HEK293 (cell line): ENCODE measurements around the gene FILIP1L.

ENCODE experiments used
- CTCF ChIA-PET: fragments of 350-600 bp; formaldehyde crosslinking; extraction: SDS; loops from one replicate; lab custom pipeline; 2021; ENCODE audit warnings: antibody characterized with exemption; lab: Yijun Ruan, JAX
- POLR2A ChIA-PET: fragments of 300-600 bp; formaldehyde crosslinking; extraction: SDS; loops from one replicate; lab custom pipeline; 2020; ENCODE audit warnings: antibody characterized with exemption, inconsistent platforms; lab: Yijun Ruan, JAX
- H3K27ac ChIP-seq: fragments of 200-500 bp; sonication (Bioruptor generic); 2 replicates; pipeline ENCODE4 v1.5.1; 2014; ENCODE audit warnings: low read depth, low read length, control low read depth, inconsistent platforms; ENCODE audit errors: extremely low read depth
- H3K36me3 ChIP-seq, 2 experiments: fragments of 200-500 bp in 1 of 2; sonication (Bioruptor generic) in 1 of 2; 1 replicate in 1 of 2; 2 replicates in 1 of 2; pipeline ENCODE4 v1.5.1; 2014 to 2017; ENCODE audit warnings: inconsistent platforms in 2 of 2, low read length in 2 of 2; ENCODE audit not compliant: control insufficient read depth in 2 of 2, insufficient read depth in 1 of 2
- H3K4me1 ChIP-seq: fragments of 200-500 bp; sonication (Bioruptor generic); 2 replicates; pipeline ENCODE4 v1.5.1; 2014; ENCODE audit warnings: mild to moderate bottlenecking, low read length, inconsistent platforms; ENCODE audit not compliant: control insufficient read depth, insufficient read depth
- H3K4me3 ChIP-seq: 2 replicates; pipeline ENCODE4 v1.5.1; 2011; ENCODE audit warnings: low read depth, mild to moderate bottlenecking, control low read depth, low read length, moderate library complexity
- H3K9me3 ChIP-seq: fragments of 200-500 bp; sonication (Bioruptor generic); 2 replicates; pipeline ENCODE4 v1.5.1; 2014; ENCODE audit warnings: low read depth, low read length, inconsistent platforms; ENCODE audit not compliant: control insufficient read depth, insufficient read depth
- EGR2 ChIP-seq: fragments of 450-650 bp; formaldehyde crosslinking; IDR thresholded peaks from 2 replicates; pipeline ENCODE4 v1.5.1; 2016; ENCODE audit warnings: low read depth, missing biosample characterization, missing genetic modification characterization
- GLIS1 ChIP-seq: fragments of 450-650 bp; formaldehyde crosslinking; IDR thresholded peaks from 2 replicates; pipeline ENCODE4 v1.5.1; 2016; ENCODE audit warnings: missing biosample characterization, missing genetic modification characterization
- HOXC10 ChIP-seq: sonication (generic); formaldehyde crosslinking; IDR thresholded peaks from 2 replicates; pipeline ENCODE4 v1.8.1; 2023; ENCODE audit warnings: mild to moderate bottlenecking, missing genetic modification reagents
- INSM2 ChIP-seq: fragments of 450-650 bp; formaldehyde crosslinking; IDR thresholded peaks from 2 replicates; pipeline ENCODE4 v1.5.1; 2016; ENCODE audit warnings: missing biosample characterization, missing genetic modification characterization
- MEIS1 ChIP-seq: sonication (generic); formaldehyde crosslinking; IDR thresholded peaks from 2 replicates; pipeline ENCODE4 v1.8.1; 2022; ENCODE audit warnings: missing genetic modification reagents, mild to moderate bottlenecking, borderline replicate concordance
- PBX3 ChIP-seq: sonication (generic); formaldehyde crosslinking; IDR thresholded peaks from 2 replicates; pipeline ENCODE4 v1.8.1; 2022; ENCODE audit warnings: mild to moderate bottlenecking, moderate library complexity, missing genetic modification reagents
- PRDM1 ChIP-seq: fragments of 450-650 bp; formaldehyde crosslinking; IDR thresholded peaks from 2 replicates; pipeline ENCODE4; 2016; ENCODE audit warnings: missing biosample characterization, missing genetic modification characterization
- REPIN1 ChIP-seq: fragments of 450-650 bp; formaldehyde crosslinking; IDR thresholded peaks from 2 replicates; pipeline ENCODE4 v1.5.1; 2017; ENCODE audit warnings: missing biosample characterization, missing genetic modification characterization, low read depth
- SETDB1 ChIP-seq: IDR thresholded peaks from one replicate; pipeline ENCODE4 v1.6.1; 2017; ENCODE audit warnings: mild to moderate bottlenecking, low read length, moderate library complexity, mixed read lengths; ENCODE audit not compliant: insufficient read length
- SP3 ChIP-seq: fragments of 450-650 bp; formaldehyde crosslinking; IDR thresholded peaks from 2 replicates; pipeline ENCODE4 v1.5.1; 2016; ENCODE audit warnings: missing biosample characterization, missing genetic modification characterization
- TCF7L2 ChIP-seq: IDR thresholded peaks from 2 replicates; pipeline ENCODE4 v1.6.1; 2011; ENCODE audit warnings: low read depth, mild to moderate bottlenecking, inconsistent platforms, low read length, moderate library complexity, borderline replicate concordance
- ZBTB26 ChIP-seq: fragments of 450-650 bp; formaldehyde crosslinking; optimal IDR thresholded peaks from 2 replicates; pipeline ENCODE3; 2016; ENCODE audit warnings: missing biosample characterization, mild to moderate bottlenecking, missing genetic modification characterization
- ZEB2 ChIP-seq: fragments of 450-650 bp; formaldehyde crosslinking; IDR thresholded peaks from 2 replicates; pipeline ENCODE4 v1.5.1; 2016; ENCODE audit warnings: missing biosample characterization, missing genetic modification characterization
- ZNF146 ChIP-seq: fragments of 450-650 bp; formaldehyde crosslinking; IDR thresholded peaks from 2 replicates; pipeline ENCODE4 v1.5.1; 2016; ENCODE audit warnings: missing biosample characterization, missing genetic modification characterization
- ZNF2 ChIP-seq: fragments of 450-650 bp; formaldehyde crosslinking; IDR thresholded peaks from 2 replicates; pipeline ENCODE4 v1.5.1; 2016; ENCODE audit warnings: missing biosample characterization, missing genetic modification characterization
- ZNF211 ChIP-seq: fragments of 450-650 bp; formaldehyde crosslinking; IDR thresholded peaks from 2 replicates; pipeline ENCODE4 v1.5.1; 2016; ENCODE audit warnings: low read depth, missing biosample characterization, missing genetic modification characterization
- ZNF223 ChIP-seq: fragments of 450-650 bp; formaldehyde crosslinking; IDR thresholded peaks from 2 replicates; pipeline ENCODE4 v1.5.1; 2016; ENCODE audit warnings: missing biosample characterization, missing genetic modification characterization
- ZNF302 ChIP-seq: fragments of 450-650 bp; formaldehyde crosslinking; IDR thresholded peaks from 2 replicates; pipeline ENCODE4 v1.5.1; 2016; ENCODE audit warnings: missing biosample characterization, missing genetic modification characterization, low read depth
- ZNF341 ChIP-seq: fragments of 450-650 bp; formaldehyde crosslinking; IDR thresholded peaks from 2 replicates; pipeline ENCODE4; 2016; ENCODE audit warnings: low read depth, missing biosample characterization, missing genetic modification characterization
- ZNF350 ChIP-seq: fragments of 450-650 bp; formaldehyde crosslinking; IDR thresholded peaks from 2 replicates; pipeline ENCODE4 v1.5.0; 2017; ENCODE audit warnings: missing biosample characterization, mild to moderate bottlenecking, missing genetic modification characterization
- ZNF391 ChIP-seq: fragments of 450-650 bp; formaldehyde crosslinking; IDR thresholded peaks from 2 replicates; pipeline ENCODE4 v1.5.1; 2016; ENCODE audit warnings: low read depth, missing biosample characterization, missing genetic modification characterization, borderline replicate concordance
- ZNF514 ChIP-seq: fragments of 450-650 bp; formaldehyde crosslinking; IDR thresholded peaks from 2 replicates; pipeline ENCODE4 v1.5.1; 2016; ENCODE audit warnings: missing biosample characterization, missing genetic modification characterization
- ZNF580 ChIP-seq: fragments of 450-650 bp; formaldehyde crosslinking; IDR thresholded peaks from 2 replicates; pipeline ENCODE4 v1.5.1; 2016; ENCODE audit warnings: missing biosample characterization, missing genetic modification characterization
- ZNF596 ChIP-seq: fragments of 450-650 bp; IDR thresholded peaks from 2 replicates; pipeline ENCODE4 v1.5.0; 2018; ENCODE audit warnings: missing biosample characterization, mild to moderate bottlenecking, missing genetic modification characterization, moderate library complexity
- ZNF658 ChIP-seq: fragments of 450-650 bp; formaldehyde crosslinking; IDR thresholded peaks from 2 replicates; pipeline ENCODE4; 2016; ENCODE audit warnings: missing biosample characterization, missing genetic modification characterization
- ZSCAN16 ChIP-seq: fragments of 450-650 bp; formaldehyde crosslinking; IDR thresholded peaks from 2 replicates; pipeline ENCODE4 v1.5.1; 2016; ENCODE audit warnings: missing biosample characterization, missing genetic modification characterization
- TF ChIP-seq, protein P1 (sequence below): fragments of 450-650 bp; formaldehyde crosslinking; IDR thresholded peaks from 2 replicates; pipeline ENCODE4 v1.5.1; 2016; ENCODE audit warnings: missing biosample characterization, missing genetic modification characterization
- TF ChIP-seq, protein P2 (sequence below): fragments of 450-650 bp; formaldehyde crosslinking; IDR thresholded peaks from 2 replicates; pipeline ENCODE4 v1.5.1; 2016; ENCODE audit warnings: missing biosample characterization, missing genetic modification characterization
- TF ChIP-seq, protein P3 (sequence below): fragments of 450-650 bp; formaldehyde crosslinking; IDR thresholded peaks from 2 replicates; pipeline ENCODE4 v1.5.1; 2016; ENCODE audit warnings: missing biosample characterization, missing genetic modification characterization

The FILIP1L gene

DNA sequence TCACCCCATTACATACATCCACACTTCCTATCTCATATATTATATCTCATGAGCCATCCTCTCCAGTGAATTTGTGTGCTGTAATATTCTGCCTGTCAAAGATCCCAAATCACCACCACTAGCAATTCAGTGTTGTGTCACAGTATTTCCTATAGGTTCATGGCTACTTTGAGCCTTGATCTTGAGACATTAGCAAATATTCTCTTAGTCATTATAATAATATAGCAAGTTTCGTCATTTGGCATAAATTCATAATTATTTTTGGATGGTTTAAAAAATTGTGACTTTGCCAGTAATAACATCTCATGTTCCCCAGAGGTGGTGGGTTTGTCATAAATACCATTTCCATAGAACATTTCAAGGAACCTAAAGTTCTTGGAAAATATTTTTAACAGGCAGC is 249.0 kb downstream of the FILIP1L start:
- TF ChIP-seq, protein P1, sequence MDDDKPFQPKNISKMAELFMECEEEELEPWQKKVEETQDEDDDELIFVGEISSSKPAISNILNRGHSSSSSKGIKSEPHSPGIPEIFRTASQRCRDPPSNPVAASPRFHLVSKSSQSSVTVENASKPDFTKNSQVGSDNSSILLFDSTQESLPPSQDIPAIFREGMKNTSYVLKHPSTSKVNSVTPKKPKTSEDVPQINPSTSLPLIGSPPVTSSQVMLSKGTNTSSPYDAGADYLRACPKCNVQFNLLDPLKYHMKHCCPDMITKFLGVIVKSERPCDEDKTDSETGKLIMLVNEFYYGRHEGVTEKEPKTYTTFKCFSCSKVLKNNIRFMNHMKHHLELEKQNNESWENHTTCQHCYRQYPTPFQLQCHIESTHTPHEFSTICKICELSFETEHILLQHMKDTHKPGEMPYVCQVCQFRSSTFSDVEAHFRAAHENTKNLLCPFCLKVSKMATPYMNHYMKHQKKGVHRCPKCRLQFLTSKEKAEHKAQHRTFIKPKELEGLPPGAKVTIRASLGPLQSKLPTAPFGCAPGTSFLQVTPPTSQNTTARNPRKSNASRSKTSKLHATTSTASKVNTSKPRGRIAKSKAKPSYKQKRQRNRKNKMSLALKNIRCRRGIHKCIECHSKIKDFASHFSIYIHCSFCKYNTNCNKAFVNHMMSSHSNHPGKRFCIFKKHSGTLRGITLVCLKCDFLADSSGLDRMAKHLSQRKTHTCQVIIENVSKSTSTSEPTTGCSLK (tag by site-specific recombination), result no peak
- TF ChIP-seq HOXC10 (CRISPR knock-in tag) (no peak), TCF7L2 (no peak), MEIS1 (CRISPR knock-in tag) (no peak), ZNF658 (no peak), GLIS1 (no peak), ZNF302 (tag by site-specific recombination) (no peak), ZNF341 (tag by site-specific recombination) (no peak), PBX3 (CRISPR knock-in tag) (no peak), ZNF391 (no peak), ZNF596 (tag by site-specific recombination) (no peak), REPIN1 (no peak), ZNF146 (tag by site-specific recombination) (no peak), SP3 (no peak), ZNF211 (no peak), PRDM1 (tag by site-specific recombination) (no peak)
- TF ChIP-seq, protein P2, sequence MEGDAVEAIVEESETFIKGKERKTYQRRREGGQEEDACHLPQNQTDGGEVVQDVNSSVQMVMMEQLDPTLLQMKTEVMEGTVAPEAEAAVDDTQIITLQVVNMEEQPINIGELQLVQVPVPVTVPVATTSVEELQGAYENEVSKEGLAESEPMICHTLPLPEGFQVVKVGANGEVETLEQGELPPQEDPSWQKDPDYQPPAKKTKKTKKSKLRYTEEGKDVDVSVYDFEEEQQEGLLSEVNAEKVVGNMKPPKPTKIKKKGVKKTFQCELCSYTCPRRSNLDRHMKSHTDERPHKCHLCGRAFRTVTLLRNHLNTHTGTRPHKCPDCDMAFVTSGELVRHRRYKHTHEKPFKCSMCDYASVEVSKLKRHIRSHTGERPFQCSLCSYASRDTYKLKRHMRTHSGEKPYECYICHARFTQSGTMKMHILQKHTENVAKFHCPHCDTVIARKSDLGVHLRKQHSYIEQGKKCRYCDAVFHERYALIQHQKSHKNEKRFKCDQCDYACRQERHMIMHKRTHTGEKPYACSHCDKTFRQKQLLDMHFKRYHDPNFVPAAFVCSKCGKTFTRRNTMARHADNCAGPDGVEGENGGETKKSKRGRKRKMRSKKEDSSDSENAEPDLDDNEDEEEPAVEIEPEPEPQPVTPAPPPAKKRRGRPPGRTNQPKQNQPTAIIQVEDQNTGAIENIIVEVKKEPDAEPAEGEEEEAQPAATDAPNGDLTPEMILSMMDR (tag by site-specific recombination), result no peak
- TF ChIP-seq, protein P3, sequence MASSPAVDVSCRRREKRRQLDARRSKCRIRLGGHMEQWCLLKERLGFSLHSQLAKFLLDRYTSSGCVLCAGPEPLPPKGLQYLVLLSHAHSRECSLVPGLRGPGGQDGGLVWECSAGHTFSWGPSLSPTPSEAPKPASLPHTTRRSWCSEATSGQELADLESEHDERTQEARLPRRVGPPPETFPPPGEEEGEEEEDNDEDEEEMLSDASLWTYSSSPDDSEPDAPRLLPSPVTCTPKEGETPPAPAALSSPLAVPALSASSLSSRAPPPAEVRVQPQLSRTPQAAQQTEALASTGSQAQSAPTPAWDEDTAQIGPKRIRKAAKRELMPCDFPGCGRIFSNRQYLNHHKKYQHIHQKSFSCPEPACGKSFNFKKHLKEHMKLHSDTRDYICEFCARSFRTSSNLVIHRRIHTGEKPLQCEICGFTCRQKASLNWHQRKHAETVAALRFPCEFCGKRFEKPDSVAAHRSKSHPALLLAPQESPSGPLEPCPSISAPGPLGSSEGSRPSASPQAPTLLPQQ, result no peak
- H3K27ac ChIP-seq, result no peak overlapping the region
- ChIA-PET CTCF (no interaction called here), POLR2A (no interaction called here)
- no peak overlapping the region for H3K4me3 ChIP-seq
- no peaks in the 10 kb centered on the region for H3K36me3 ChIP-seq
- H3K4me1 ChIP-seq, result peaks cover 25% of the 10 kb centered on the region
- H3K9me3 ChIP-seq, result no peaks in the 10 kb centered on the region

- no peaks in the 10 kb centered on the region for H3K9me3 ChIP-seq
- ChIA-PET CTCF (interaction anchor here (0.7 to 1.0 kb wide), 2 partner anchors 193 to 390 kb away, joined by 3 read pairs; no protein-coding TSS in a partner anchor), POLR2A (no interaction called here)
- peaks cover 18% of the 10 kb centered on the region for H3K4me1 ChIP-seq
- H3K36me3 ChIP-seq, result no peaks in the 10 kb centered on the region
- H3K27ac ChIP-seq, result no peak overlapping the region
- no peak overlapping the region for H3K4me3 ChIP-seq
- TF ChIP-seq ZNF580 (tag by site-specific recombination), result no peak
- TF ChIP-seq ZEB2 (tag by site-specific recombination), result no peak
- no peak for TF ChIP-seq ZBTB26 (tag by site-specific recombination)
- TF ChIP-seq ZSCAN16, result no peak
- no peak for TF ChIP-seq SETDB1
- no peak for TF ChIP-seq INSM2 (tag by site-specific recombination)
- TF ChIP-seq EGR2 (tag by site-specific recombination), result no peak
- TF ChIP-seq ZNF2 (tag by site-specific recombination), result no peak
- TF ChIP-seq ZNF350 (tag by site-specific recombination), result no peak
- no peak for TF ChIP-seq ZNF223
- no peak for TF ChIP-seq ZNF514 (tag by site-specific recombination)
These were observed 250.0 kb downstream of the FILIP1L start for GRCh38 chr3:99864289-99864688.
